Measurements from ENCODE around the gene FGD2.
"Not testable (repeated sequence)": the region's sequence is repeated elsewhere in the genome, so short reads cannot be mapped to it uniquely, and the experiment has no call there.

The FGD2 gene

GRCh38 chr6:37033255-37033654 lies 27.8 kb downstream of the FGD2 start:
- no peak overlapping the region for H3K9ac ChIP-seq (ENCODE audit: low read length in 2 of 2)
- no peaks in the 10 kb centered on the region for H3K36me3 ChIP-seq (ENCODE audit: control insufficient read depth in 2 of 2, insufficient read depth in 2 of 2, low read length in 2 of 2)
- no peaks in the 10 kb centered on the region for H3K27me3 ChIP-seq (ENCODE audit: control insufficient read depth in 1 of 2, insufficient read depth in 2 of 2, low read length in 2 of 2)
- peaks cover 0 to 5% of the 10 kb centered on the region in 2 donors for H3K9me3 ChIP-seq (ENCODE audit: control insufficient read depth in 2 of 2, low read length in 2 of 2)
- H3K27ac ChIP-seq (ENCODE audit: low read length) = no peak overlapping the region
- H3K4me1 ChIP-seq (ENCODE audit: control insufficient read depth, insufficient read depth, low read length) = peaks cover 2% of the 10 kb centered on the region
- H3K4me3 ChIP-seq (ENCODE audit: low read length in 2 of 2) = no peak overlapping the region

DNA sequence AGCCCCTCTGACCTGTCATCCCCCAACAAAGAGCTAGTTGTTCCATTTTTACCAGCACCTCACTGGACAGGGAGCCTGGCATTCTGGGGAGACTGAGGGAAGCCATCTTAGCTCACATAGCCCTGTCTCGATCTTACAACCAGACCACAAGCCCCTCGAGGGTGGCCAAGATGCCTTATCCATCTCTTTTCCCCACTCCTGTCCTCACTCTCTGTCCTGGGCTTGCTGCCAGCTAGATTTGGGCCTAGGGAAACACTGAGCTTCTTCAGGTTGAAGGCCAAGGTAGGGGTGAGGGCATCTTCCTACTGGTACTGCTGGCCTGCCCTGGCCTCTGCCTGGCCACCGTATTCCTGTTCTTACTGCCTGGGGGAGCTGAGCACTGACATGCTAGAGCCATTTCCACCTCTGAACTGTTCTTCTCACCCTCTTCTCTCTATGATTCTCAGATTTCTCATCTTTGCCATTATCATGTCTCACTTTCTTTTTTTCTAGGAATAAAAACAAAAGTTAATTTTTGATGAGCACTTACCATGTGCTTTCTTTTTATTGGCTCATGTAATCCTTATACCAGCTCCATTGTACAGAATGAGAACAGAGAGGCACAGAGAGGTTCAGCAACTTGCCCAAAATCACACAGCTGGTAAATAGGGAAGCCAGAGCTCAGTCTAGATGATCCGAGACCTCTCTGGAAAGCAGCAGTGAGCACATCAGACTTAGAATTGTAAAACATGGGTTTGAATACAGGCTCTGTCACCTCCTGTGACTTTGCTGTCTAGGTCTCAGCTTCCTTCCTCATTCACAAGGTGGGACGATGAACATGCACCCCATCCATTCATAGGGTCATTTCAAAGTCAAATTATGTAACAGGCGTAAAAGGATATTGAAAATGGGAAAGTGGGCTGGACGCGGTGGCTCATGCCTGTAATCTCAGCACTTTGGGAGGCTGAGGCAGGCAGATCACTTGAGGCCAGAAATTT lies 28.7 kb downstream of the FGD2 start:
- H3K9ac ChIP-seq (ENCODE audit: low read length in 2 of 2) = no peak overlapping the region
- no peak overlapping the region for H3K27ac ChIP-seq (ENCODE audit: low read length)
- H3K9me3 ChIP-seq (ENCODE audit: control insufficient read depth in 2 of 2, low read length in 2 of 2) = peaks cover 0 to 5% of the 10 kb centered on the region in 2 donors
- no peaks in the 10 kb centered on the region for H3K27me3 ChIP-seq (ENCODE audit: control insufficient read depth in 1 of 2, insufficient read depth in 2 of 2, low read length in 2 of 2)
- peaks cover 5% of the 10 kb centered on the region for H3K4me1 ChIP-seq (ENCODE audit: control insufficient read depth, insufficient read depth, low read length)
- H3K36me3 ChIP-seq (ENCODE audit: control insufficient read depth in 2 of 2, insufficient read depth in 2 of 2, low read length in 2 of 2) = no peaks in the 10 kb centered on the region
- no peak overlapping the region for H3K4me3 ChIP-seq (ENCODE audit: low read length in 2 of 2)

DNA sequence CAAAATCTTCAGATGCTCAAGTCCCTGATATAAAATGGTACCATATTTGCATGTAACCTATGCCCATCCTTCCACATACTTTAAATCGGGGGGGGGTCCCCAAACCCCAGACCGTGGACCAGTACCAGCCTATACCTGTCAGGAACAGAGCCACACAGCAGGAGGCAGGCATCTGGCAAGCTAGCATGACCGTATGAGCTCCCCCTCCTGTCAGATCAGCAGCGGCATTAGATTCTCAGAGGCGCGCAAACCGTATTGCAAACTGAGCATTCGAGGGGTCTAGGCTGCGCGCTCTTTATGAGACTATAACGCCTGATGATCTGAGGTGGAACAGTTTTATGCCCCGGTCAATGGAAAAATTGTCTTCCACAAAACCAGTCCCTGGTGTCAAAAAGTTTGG lies 30.7 kb downstream of the FGD2 start:
- Histone ChIP-seq H3K4me3 (ENCODE audit: low read length in 2 of 2) (no peak overlapping the region), H3K27me3 (ENCODE audit: control insufficient read depth in 1 of 2, insufficient read depth in 2 of 2, low read length in 2 of 2) (no peaks in the 10 kb centered on the region)

GRCh38 chr6:37038292-37039198 lies 33.1 kb downstream of the FGD2 start:
- Histone ChIP-seq H3K4me1 (ENCODE audit: control insufficient read depth, insufficient read depth, low read length) (peaks cover 5% of the 10 kb centered on the region), H3K9ac (ENCODE audit: low read length in 2 of 2) (no peak overlapping the region), H3K36me3 (ENCODE audit: control insufficient read depth in 2 of 2, insufficient read depth in 2 of 2, low read length in 2 of 2) (no peaks in the 10 kb centered on the region), H3K27me3 (ENCODE audit: control insufficient read depth in 1 of 2, insufficient read depth in 2 of 2, low read length in 2 of 2) (no peaks in the 10 kb centered on the region), H3K27ac (ENCODE audit: low read length) (no peak overlapping the region), H3K9me3 (ENCODE audit: control insufficient read depth in 2 of 2, low read length in 2 of 2) (no peaks in the 10 kb centered on the region), H3K4me3 (ENCODE audit: low read length in 2 of 2) (no peak overlapping the region)

More for the DNA sequence above, 30.7 kb downstream of the FGD2 start:
- H3K9me3 ChIP-seq (ENCODE audit: control insufficient read depth in 2 of 2, low read length in 2 of 2) = no peaks in the 10 kb centered on the region
- no peak overlapping the region for H3K9ac ChIP-seq (ENCODE audit: low read length in 2 of 2)
- peaks cover 5% of the 10 kb centered on the region for H3K4me1 ChIP-seq (ENCODE audit: control insufficient read depth, insufficient read depth, low read length)
- H3K36me3 ChIP-seq (ENCODE audit: control insufficient read depth in 2 of 2, insufficient read depth in 2 of 2, low read length in 2 of 2) = no peaks in the 10 kb centered on the region
- H3K27ac ChIP-seq (ENCODE audit: low read length) = no peak overlapping the region

DNA sequence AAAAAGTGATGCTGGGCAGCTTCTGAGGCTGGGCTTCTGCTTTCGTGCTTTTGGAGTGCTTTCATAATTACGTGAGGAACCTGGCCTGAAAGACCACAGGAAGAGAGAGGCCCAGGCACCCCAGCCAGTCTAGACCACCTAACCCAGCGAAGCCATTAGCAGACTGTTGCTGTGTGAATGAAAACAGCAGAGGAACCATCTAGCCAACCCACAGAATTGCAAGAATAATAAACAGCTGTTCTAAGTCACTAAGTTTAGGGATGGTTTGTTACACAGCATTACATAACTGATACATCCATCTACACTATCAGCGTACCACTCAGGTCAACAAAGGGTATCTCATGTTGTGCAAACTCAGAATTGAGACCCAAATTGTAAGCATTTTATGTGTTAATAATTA lies 34.5 kb downstream of the FGD2 start:
- H3K9ac ChIP-seq (ENCODE audit: low read length in 2 of 2) = no peak overlapping the region

GRCh38 chr6:37041521-37041920 lies 36.1 kb downstream of the FGD2 start:
- Histone ChIP-seq H3K9me3 (ENCODE audit: control insufficient read depth in 2 of 2, low read length in 2 of 2) (no peaks in the 10 kb centered on the region), H3K4me1 (ENCODE audit: control insufficient read depth, insufficient read depth, low read length) (peaks cover 5% of the 10 kb centered on the region), H3K27me3 (ENCODE audit: control insufficient read depth in 1 of 2, insufficient read depth in 2 of 2, low read length in 2 of 2) (no peaks in the 10 kb centered on the region), H3K9ac (ENCODE audit: low read length in 2 of 2) (no peak overlapping the region), H3K4me3 (ENCODE audit: low read length in 2 of 2) (no peak overlapping the region), H3K36me3 (ENCODE audit: control insufficient read depth in 2 of 2, insufficient read depth in 2 of 2, low read length in 2 of 2) (no peaks in the 10 kb centered on the region), H3K27ac (ENCODE audit: low read length) (no peak overlapping the region)

More for the DNA sequence above, 34.5 kb downstream of the FGD2 start:
- peaks cover 5% of the 10 kb centered on the region for H3K4me1 ChIP-seq (ENCODE audit: control insufficient read depth, insufficient read depth, low read length)
- H3K27me3 ChIP-seq (ENCODE audit: control insufficient read depth in 1 of 2, insufficient read depth in 2 of 2, low read length in 2 of 2) = no peaks in the 10 kb centered on the region
- no peak overlapping the region for H3K27ac ChIP-seq (ENCODE audit: low read length)
- no peaks in the 10 kb centered on the region for H3K9me3 ChIP-seq (ENCODE audit: control insufficient read depth in 2 of 2, low read length in 2 of 2)
- H3K4me3 ChIP-seq (ENCODE audit: low read length in 2 of 2) = no peak overlapping the region
- H3K36me3 ChIP-seq (ENCODE audit: control insufficient read depth in 2 of 2, insufficient read depth in 2 of 2, low read length in 2 of 2) = no peaks in the 10 kb centered on the region

- H3K27me3 ChIP-seq (ENCODE audit: control insufficient read depth in 1 of 2, insufficient read depth in 2 of 2, low read length in 2 of 2) = no peaks in the 10 kb centered on the region
- no peak overlapping the region for H3K4me3 ChIP-seq (ENCODE audit: low read length in 2 of 2)
- no peak overlapping the region for H3K27ac ChIP-seq (ENCODE audit: low read length)
- no peaks in the 10 kb centered on the region for H3K36me3 ChIP-seq (ENCODE audit: control insufficient read depth in 2 of 2, insufficient read depth in 2 of 2, low read length in 2 of 2)
- no peaks in the 10 kb centered on the region for H3K9me3 ChIP-seq (ENCODE audit: control insufficient read depth in 2 of 2, low read length in 2 of 2)
- H3K9ac ChIP-seq (ENCODE audit: low read length in 2 of 2) = no peak overlapping the region
- H3K4me1 ChIP-seq (ENCODE audit: control insufficient read depth, insufficient read depth, low read length) = peaks cover 5% of the 10 kb centered on the region
These were observed 36.7 kb downstream of the FGD2 start for GRCh38 chr6:37042150-37042549.

DNA sequence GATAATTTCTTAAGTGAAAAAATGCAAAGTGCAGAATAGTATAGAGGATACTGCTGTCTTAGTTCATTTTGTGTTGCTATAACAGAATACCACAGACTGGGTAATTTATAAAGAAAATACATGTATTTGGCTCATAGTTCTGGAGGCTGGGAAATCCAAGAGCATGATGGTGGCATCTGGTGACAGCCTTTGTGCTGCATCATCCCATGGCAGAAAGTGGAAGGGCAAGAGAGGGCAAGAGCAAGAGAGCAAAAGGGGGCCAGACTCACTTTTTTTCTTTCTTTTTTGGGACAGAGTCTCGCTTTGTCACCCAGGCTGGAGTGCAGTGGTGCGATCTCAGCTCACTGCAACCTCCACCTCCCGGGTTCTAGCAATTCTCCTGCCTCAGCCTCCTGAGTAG lies 37.6 kb downstream of the FGD2 start:
- not testable (repeated sequence) for H3K27ac ChIP-seq (ENCODE audit: low read length); H3K9me3 ChIP-seq (ENCODE audit: control insufficient read depth in 2 of 2, low read length in 2 of 2); H3K27me3 ChIP-seq (ENCODE audit: control insufficient read depth in 1 of 2, insufficient read depth in 2 of 2, low read length in 2 of 2); H3K4me3 ChIP-seq (ENCODE audit: low read length in 2 of 2); H3K4me1 ChIP-seq (ENCODE audit: control insufficient read depth, insufficient read depth, low read length); H3K36me3 ChIP-seq (ENCODE audit: control insufficient read depth in 2 of 2, insufficient read depth in 2 of 2, low read length in 2 of 2); H3K9ac ChIP-seq (ENCODE audit: low read length in 2 of 2)

DNA sequence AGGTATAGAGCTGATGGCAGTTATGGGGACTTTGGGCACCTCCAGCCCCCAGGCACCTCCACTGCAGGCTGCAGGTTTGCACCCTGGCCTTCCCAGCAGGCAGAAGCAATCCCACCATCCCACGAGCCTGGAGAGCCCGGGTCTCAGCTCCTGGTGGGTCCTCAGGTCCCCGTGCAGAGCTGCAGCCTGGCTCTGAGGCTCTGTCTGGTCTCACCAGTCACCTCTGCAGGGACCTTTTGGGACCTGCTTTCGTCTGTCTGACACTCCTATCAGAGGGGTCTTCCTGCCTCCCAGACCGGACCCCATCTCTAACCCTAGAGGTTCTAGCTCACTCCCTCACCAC lies 41.9 kb downstream of the FGD2 start:
- no peak overlapping the region for H3K9ac ChIP-seq (ENCODE audit: low read length in 2 of 2)
- H3K4me1 ChIP-seq (ENCODE audit: control insufficient read depth, insufficient read depth, low read length) = peaks cover 13% of the 10 kb centered on the region
- no peaks in the 10 kb centered on the region for H3K9me3 ChIP-seq (ENCODE audit: control insufficient read depth in 2 of 2, low read length in 2 of 2)
- peaks cover 0 to 2% of the 10 kb centered on the region in 2 donors for H3K27me3 ChIP-seq (ENCODE audit: control insufficient read depth in 1 of 2, insufficient read depth in 2 of 2, low read length in 2 of 2)
- H3K36me3 ChIP-seq (ENCODE audit: control insufficient read depth in 2 of 2, insufficient read depth in 2 of 2, low read length in 2 of 2) = no peaks in the 10 kb centered on the region
- no peak overlapping the region for H3K27ac ChIP-seq (ENCODE audit: low read length)
- no peak overlapping the region for H3K4me3 ChIP-seq (ENCODE audit: low read length in 2 of 2)

DNA sequence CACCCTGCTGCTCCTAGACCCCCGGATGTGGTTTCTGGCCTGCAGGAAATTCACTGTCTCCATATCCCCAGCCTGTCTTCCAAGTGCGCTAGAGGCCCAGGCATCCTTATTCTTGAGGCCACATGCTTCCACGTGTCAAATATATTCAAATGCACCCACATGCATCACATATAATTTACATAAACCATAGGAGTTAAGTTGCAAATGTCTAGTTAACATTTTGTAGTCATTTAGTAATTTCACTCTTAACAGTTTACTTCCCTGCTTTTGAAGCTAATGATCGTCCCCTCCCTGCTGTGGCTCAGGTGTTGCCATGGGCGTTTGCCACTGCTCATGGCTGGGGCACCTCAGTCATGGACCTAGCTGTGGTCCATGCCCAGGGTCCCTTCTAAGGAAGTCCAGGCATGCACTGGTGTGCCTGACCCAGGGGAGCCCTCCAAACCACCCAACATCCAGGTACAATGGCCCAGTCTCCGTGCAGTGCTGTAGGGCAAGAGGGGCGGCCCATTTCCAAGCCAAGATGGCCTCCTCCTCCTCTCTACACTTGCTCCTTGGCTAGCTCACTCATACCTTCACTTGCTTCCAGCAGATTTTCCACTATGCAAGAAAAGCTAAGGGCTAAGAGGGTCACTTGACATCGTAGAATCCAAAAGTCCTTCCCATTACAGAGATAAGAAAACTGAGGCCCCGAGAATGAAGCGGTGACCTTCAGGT lies 42.4 kb downstream of the FGD2 start:
- Histone ChIP-seq H3K9me3 (ENCODE audit: control insufficient read depth in 2 of 2, low read length in 2 of 2) (no peaks in the 10 kb centered on the region), H3K27ac (ENCODE audit: low read length) (no peak overlapping the region), H3K4me1 (ENCODE audit: control insufficient read depth, insufficient read depth, low read length) (peaks cover 13% of the 10 kb centered on the region), H3K4me3 (ENCODE audit: low read length in 2 of 2) (no peak overlapping the region), H3K9ac (ENCODE audit: low read length in 2 of 2) (no peak overlapping the region), H3K36me3 (ENCODE audit: control insufficient read depth in 2 of 2, insufficient read depth in 2 of 2, low read length in 2 of 2) (no peaks in the 10 kb centered on the region), H3K27me3 (ENCODE audit: control insufficient read depth in 1 of 2, insufficient read depth in 2 of 2, low read length in 2 of 2) (peaks cover 0 to 2% of the 10 kb centered on the region in 2 donors)

Measured in stomach smooth muscle (tissue), 2 donors.